C4-2B (cell line): ENCODE results near the gene PPP1R7.

ENCODE experiments used
- CTCF ChIP-seq: fragments of 450-650 bp; conservative IDR thresholded peaks from 2 replicates; pipeline ENCODE4 v1.5.1; 2017; ENCODE audit warnings: mild to moderate bottlenecking
- ZFX ChIP-seq: fragments of 450-650 bp; IDR thresholded peaks from 2 replicates; pipeline ENCODE4 v1.6.1; 2017

DNA sequence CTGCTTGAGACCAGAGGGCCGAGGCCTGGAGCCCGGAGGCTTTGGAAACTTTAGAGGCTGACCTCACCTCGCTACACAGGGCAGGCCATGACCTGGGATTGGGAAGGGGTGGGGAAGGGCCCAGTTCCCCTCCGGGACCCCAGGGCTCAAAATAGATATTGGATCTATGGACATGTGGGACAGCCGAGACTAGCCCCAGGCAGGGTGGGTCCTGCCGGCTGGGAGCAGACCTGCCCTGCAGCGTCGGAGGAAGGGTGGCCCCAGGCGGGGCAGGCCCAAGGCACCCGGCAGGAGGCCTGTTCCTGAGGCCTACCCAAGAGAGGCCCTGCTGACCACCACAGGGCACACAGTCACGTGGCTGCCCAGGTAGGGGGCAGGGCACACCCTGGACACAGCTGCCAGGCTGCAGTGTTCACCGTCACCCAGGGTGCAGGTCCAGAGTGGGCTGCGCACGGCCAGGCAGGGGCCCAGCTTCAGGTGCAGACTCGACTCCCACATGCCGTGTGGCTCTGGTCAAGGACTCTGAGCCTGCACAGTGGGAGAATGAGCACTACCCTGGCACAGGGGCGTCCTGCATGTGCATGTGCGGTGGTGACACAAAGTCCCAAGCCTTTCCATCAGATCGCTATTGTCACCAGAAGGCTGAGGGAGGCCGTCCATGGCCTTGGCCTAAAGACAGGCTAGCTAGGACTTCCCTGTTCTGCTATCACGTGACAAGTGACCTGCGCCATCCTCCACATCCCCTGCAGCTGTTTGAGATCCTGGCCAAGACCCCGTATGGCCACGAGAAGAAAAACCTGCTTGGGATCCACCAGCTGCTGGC is 51.4 kb downstream of the PPP1R7 start:
- no peak for TF ChIP-seq CTCF
- TF ChIP-seq ZFX = no peak
